ENCODE data around the gene CCDC39. TPM values are rescaled to one million over a fixed set of nuclear protein-coding genes. Genes with fewer than 3 reads are reported as not detected.
"Not testable (repeated sequence)": the region's sequence is repeated elsewhere in the genome, so short reads cannot be mapped to it uniquely, and the experiment has no call there.

CCDC39 gene
- total and polyA plus RNA-seq, 2 of the 8 experiments (the other 6 are each of a cell fraction or from before 2014, with no cell fraction given) = 0.12 to 0.80 TPM

GRCh38 chr3:180618563-180618962 is 60.7 kb downstream of the CCDC39 start:
- H4K5ac ChIP-seq (ENCODE audit: insufficient read length, low read depth, low read length); H3K4ac ChIP-seq (replicated peaks; ENCODE audit: insufficient read length, low read depth, low read length); H3K27me3 ChIP-seq (replicated peaks in 1 of 4; ENCODE audit: control insufficient read depth in 3 of 4, extremely low read depth in 1 of 4, insufficient read depth in 3 of 4, low read length in 3 of 4); H3K4me1 ChIP-seq (replicated peaks in 1 of 4; ENCODE audit: control insufficient read depth in 3 of 4, insufficient read depth in 4 of 4, low read length in 3 of 4); H3K4me3 ChIP-seq (ENCODE audit: extremely low read depth in 1 of 4, insufficient read depth in 2 of 4, low read depth in 3 of 4, low read length in 4 of 4); H3K27ac ChIP-seq (ENCODE audit: low read depth, low read length); H4K8ac ChIP-seq (ENCODE audit: extremely low read depth, insufficient read depth, low read length); H3K23ac ChIP-seq (ENCODE audit: insufficient read length); H3K79me1 ChIP-seq (ENCODE audit: low read depth, low read length); POLR2A ChIA-PET (ENCODE audit: partially characterized antibody); H3K18ac ChIP-seq (ENCODE audit: extremely low read depth, low read length); H3K9ac ChIP-seq (replicated peaks in 1 of 4; ENCODE audit: extremely low read depth in 1 of 4, low read depth in 3 of 4, low read length in 3 of 4); CTCF ChIA-PET (ENCODE audit: partially characterized antibody); H2BK20ac ChIP-seq (ENCODE audit: low read length); H3K14ac ChIP-seq (ENCODE audit: insufficient read length); H3K36me3 ChIP-seq (ENCODE audit: control insufficient read depth in 2 of 4, insufficient read depth in 4 of 4, low read length in 3 of 4); FAIRE-seq; DNase-seq (ENCODE audit: low read depth in 1 of 2, low spot score in 2 of 2); H2AK5ac ChIP-seq (ENCODE audit: low read depth, low read length); H2AFZ ChIP-seq (ENCODE audit: low read length); H3K56ac ChIP-seq (replicated peaks; ENCODE audit: insufficient read length, low read depth, low read length); H2BK5ac ChIP-seq (ENCODE audit: low read depth, low read length); H4K20me1 ChIP-seq (replicated peaks in 1 of 2; ENCODE audit: control insufficient read depth in 1 of 2, insufficient read depth in 2 of 2, low read length in 2 of 2); H2BK12ac ChIP-seq (ENCODE audit: low read depth, low read length); H3K9me3 ChIP-seq (ENCODE audit: insufficient read depth in 2 of 2, low read depth in 1 of 2, low read length in 1 of 2); H3K4me2 ChIP-seq (ENCODE audit: insufficient read depth in 1 of 2, low read depth in 2 of 2, low read length in 2 of 2); H3K23me2 ChIP-seq (ENCODE audit: low read depth, low read length); H3K79me2 ChIP-seq (ENCODE audit: control insufficient read depth in 1 of 2, insufficient read depth in 2 of 2, low read length in 2 of 2); H4K91ac ChIP-seq (replicated peaks; ENCODE audit: insufficient read length, low read length); H2BK120ac ChIP-seq (replicated peaks; ENCODE audit: low read depth, low read length); H2BK15ac ChIP-seq (ENCODE audit: low read length): not testable (repeated sequence)
- 93% methylated on average over 2 of the region's 2 CpGs; no CpG with 5 or more reads in 1 of the 2 experiments for WGBS, 2 experiments (ENCODE audit: extremely low coverage in 1 of 2, insufficient coverage in 1 of 2, insufficient read length in 1 of 2, insufficient replicate concordance in 2 of 2, low coverage in 1 of 2, low lambda C conversion rate in 2 of 2, missing lambda C conversion rate in 1 of 2)
